Measurements from ENCODE around the gene TMEM158. TPM values are rescaled to one million over a fixed set of nuclear protein-coding genes. Genes with fewer than 3 reads are reported as not detected.

Gene TMEM158
- total and polyA plus RNA-seq, 10 of the 15 experiments (the other 5 are each of a cell fraction or from before 2014, with no cell fraction given), result not detected

DNA sequence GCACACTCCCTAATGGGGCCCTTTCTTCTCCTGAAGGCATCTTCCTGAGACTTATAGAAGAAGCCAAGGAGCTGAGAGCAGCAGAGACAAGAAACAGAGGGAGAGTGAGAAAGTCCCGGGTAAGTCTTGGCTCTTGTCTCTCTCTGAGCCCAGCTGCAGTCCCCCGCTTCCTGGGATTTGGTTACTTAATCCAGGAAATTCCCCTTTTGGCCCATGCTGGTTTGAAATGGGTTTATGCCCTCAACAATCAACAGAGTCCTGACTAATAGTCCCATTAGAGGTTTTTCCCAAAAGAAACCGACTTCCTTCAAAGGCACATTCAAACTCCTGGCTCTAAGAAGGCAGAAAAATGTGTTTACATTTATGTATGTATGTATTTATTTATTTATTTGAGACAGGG, 22.0 kb downstream of the TMEM158 start:
- no peaks in the 10 kb centered on the region for H3K9me3 ChIP-seq (replicated peaks; ENCODE audit: control insufficient read depth, insufficient read depth, low read length)
- ATAC-seq (no peak), DNase-seq (ENCODE audit: low read depth, low spot score) (no peak), FAIRE-seq (no peak)
- peaks cover 0 to 2% of the 10 kb centered on the region in 2 experiments; a peak in 2 of 4 replicates for H3K27me3 ChIP-seq (replicated peaks in 1 of 2; ENCODE audit: control insufficient read depth in 2 of 2, insufficient read depth in 2 of 2, low read length in 1 of 2)
- ChIA-PET SMC1A (ENCODE audit: uncharacterized antibody, unreplicated experiment) (interaction anchor here (1.3 to 9.0 kb wide), 2 partner anchors 86 to 163 kb away, joined by 4 to 241 read pairs; no protein-coding TSS in a partner anchor), CTCF (interaction anchor here (1.7 to 9.4 kb wide), 2 partner anchors 9 to 162 kb away, joined by 4 to 416 read pairs; no protein-coding TSS in a partner anchor), POLR2A (no interaction called here), RAD21 (ENCODE audit: unreplicated experiment) (interaction anchor here (1.2 kb wide), 1 partner anchor 162 kb away, joined by 4 read pairs; no protein-coding TSS in a partner anchor)
- H3K9ac ChIP-seq (ENCODE audit: control insufficient read depth, insufficient read depth, low read length), result no peak overlapping the region
- BruUV-seq (replicated peaks), result no TSS peak
- H3K4me2 ChIP-seq (ENCODE audit: control insufficient read depth, insufficient read depth), result no peak overlapping the region
- in situ Hi-C loops (cut with MboI), result no loop called here
- no peak overlapping the region for H3K27ac ChIP-seq (ENCODE audit: control insufficient read depth, insufficient read depth)
- no peaks in the 10 kb centered on the region for H3K4me1 ChIP-seq (ENCODE audit: control insufficient read depth, insufficient read depth, low read length)
- no peak overlapping the region for H3K4me3 ChIP-seq
- H4K20me1 ChIP-seq (ENCODE audit: control insufficient read depth, insufficient read depth), result no peaks in the 10 kb centered on the region
- no peak overlapping the region for H2AFZ ChIP-seq (ENCODE audit: control insufficient read depth, low read depth, low read length)
- intact Hi-C loops (cut with micrococcal nuclease; ENCODE audit: unreplicated experiment), result no loop called here
- H3K36me3 ChIP-seq (ENCODE audit: control insufficient read depth in 2 of 2, insufficient read depth in 2 of 2, low read length in 1 of 2), result no peaks in the 10 kb centered on the region
- 23% methylated on average over 2 of the region's 3 CpGs for WGBS (ENCODE audit: insufficient coverage, insufficient replicate concordance, low lambda C conversion rate, missing lambda C conversion rate)
- TF ChIP-seq, protein P1, sequence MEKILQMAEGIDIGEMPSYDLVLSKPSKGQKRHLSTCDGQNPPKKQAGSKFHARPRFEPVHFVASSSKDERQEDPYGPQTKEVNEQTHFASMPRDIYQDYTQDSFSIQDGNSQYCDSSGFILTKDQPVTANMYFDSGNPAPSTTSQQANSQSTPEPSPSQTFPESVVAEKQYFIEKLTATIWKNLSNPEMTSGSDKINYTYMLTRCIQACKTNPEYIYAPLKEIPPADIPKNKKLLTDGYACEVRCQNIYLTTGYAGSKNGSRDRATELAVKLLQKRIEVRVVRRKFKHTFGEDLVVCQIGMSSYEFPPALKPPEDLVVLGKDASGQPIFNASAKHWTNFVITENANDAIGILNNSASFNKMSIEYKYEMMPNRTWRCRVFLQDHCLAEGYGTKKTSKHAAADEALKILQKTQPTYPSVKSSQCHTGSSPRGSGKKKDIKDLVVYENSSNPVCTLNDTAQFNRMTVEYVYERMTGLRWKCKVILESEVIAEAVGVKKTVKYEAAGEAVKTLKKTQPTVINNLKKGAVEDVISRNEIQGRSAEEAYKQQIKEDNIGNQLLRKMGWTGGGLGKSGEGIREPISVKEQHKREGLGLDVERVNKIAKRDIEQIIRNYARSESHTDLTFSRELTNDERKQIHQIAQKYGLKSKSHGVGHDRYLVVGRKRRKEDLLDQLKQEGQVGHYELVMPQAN (conservative IDR thresholded peaks at IDR 0.05), result no peak
- TF ChIP-seq CHD4 (IDR thresholded peaks at IDR 0.05) (no peak), YY1 (IDR thresholded peaks at IDR 0.05; ENCODE audit: low read depth, low read length) (no peak), BACH1 (IDR thresholded peaks at IDR 0.05; ENCODE audit: borderline replicate concordance) (no peak), FOXK2 (IDR thresholded peaks at IDR 0.05) (no peak)
- TF ChIP-seq, protein P2, sequence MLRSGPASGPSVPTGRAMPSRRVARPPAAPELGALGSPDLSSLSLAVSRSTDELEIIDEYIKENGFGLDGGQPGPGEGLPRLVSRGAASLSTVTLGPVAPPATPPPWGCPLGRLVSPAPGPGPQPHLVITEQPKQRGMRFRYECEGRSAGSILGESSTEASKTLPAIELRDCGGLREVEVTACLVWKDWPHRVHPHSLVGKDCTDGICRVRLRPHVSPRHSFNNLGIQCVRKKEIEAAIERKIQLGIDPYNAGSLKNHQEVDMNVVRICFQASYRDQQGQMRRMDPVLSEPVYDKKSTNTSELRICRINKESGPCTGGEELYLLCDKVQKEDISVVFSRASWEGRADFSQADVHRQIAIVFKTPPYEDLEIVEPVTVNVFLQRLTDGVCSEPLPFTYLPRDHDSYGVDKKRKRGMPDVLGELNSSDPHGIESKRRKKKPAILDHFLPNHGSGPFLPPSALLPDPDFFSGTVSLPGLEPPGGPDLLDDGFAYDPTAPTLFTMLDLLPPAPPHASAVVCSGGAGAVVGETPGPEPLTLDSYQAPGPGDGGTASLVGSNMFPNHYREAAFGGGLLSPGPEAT (IDR thresholded peaks at IDR 0.05; ENCODE audit: low read depth), result no peak
- TF ChIP-seq, protein P3, sequence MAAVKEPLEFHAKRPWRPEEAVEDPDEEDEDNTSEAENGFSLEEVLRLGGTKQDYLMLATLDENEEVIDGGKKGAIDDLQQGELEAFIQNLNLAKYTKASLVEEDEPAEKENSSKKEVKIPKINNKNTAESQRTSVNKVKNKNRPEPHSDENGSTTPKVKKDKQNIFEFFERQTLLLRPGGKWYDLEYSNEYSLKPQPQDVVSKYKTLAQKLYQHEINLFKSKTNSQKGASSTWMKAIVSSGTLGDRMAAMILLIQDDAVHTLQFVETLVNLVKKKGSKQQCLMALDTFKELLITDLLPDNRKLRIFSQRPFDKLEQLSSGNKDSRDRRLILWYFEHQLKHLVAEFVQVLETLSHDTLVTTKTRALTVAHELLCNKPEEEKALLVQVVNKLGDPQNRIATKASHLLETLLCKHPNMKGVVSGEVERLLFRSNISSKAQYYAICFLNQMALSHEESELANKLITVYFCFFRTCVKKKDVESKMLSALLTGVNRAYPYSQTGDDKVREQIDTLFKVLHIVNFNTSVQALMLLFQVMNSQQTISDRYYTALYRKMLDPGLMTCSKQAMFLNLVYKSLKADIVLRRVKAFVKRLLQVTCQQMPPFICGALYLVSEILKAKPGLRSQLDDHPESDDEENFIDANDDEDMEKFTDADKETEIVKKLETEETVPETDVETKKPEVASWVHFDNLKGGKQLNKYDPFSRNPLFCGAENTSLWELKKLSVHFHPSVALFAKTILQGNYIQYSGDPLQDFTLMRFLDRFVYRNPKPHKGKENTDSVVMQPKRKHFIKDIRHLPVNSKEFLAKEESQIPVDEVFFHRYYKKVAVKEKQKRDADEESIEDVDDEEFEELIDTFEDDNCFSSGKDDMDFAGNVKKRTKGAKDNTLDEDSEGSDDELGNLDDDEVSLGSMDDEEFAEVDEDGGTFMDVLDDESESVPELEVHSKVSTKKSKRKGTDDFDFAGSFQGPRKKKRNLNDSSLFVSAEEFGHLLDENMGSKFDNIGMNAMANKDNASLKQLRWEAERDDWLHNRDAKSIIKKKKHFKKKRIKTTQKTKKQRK (IDR thresholded peaks at IDR 0.05; ENCODE audit: low read depth, low read length), result no peak
- no peaks in the 10 kb centered on the region for H3K79me2 ChIP-seq (ENCODE audit: control insufficient read depth, insufficient read depth, low read length)

All from GM12878 (cell line).